Coronary artery (tissue), 2 donors: Measurements from ENCODE around the gene TBC1D1.

Experiments used
- DNase-seq: peaks from one replicate; pipeline ENCODE4 v3.0.0-alpha.2; 2017; ENCODE audit warnings: low spot score
- H3K27ac ChIP-seq, 2 donors: fragments of 200-600 bp; sonication (generic); one replicate each; pipeline ENCODE4 v1.5.1; 2016 to 2019
- H3K4me3 ChIP-seq: fragments of 200-600 bp; sonication (generic); 2 replicates; pipeline ENCODE4 v1.5.1; 2016; ENCODE audit warnings: mild to moderate bottlenecking, moderate library complexity
- CTCF ChIP-seq: fragments of 200-600 bp; sonication (generic); IDR thresholded peaks from one replicate; pipeline ENCODE4 v1.5.1; 2019; ENCODE audit warnings: antibody characterized with exemption

Gene TBC1D1

DNA sequence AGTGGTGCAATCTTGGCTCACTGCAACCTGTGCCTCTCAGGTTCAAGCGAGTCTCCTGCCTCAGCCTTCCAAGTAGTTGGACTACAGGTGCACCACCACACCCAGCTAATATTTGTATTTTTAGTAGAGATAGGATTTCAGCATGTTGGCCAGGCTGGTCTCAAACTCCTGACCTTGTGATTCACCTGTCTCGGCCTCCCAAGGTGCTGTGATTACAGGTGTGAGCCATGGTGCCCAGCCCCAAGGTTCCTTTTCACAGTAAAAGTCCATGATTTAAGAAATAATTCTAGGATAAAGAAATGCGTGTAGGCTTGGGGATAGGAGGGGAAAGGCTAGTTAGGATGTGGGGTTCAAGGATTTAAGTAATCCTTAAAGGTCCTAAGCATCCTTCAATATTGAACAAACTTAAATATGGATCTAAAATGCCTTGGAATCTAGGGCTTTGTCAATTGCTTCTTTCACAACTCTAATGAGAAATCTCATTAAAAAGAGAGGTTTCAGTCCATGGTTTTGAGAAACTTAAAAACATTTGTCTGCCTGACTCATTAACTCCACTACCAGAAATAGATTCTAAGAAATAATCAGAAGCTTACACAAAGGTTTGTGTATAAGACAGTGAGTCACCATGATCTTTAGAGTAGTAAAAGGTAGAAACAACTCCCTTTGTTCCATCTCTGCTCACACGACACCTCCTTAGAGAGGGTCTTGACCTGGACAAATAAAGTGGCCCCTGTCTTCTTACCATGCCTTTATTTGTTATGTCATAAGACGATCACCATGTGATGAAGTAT is 272.5 kb downstream of the TBC1D1 start:
- Histone ChIP-seq H3K27ac (no peak overlapping the region), H3K4me3 (no peak overlapping the region)
- no peak for TF ChIP-seq CTCF
- DNase-seq: no peak

DNA sequence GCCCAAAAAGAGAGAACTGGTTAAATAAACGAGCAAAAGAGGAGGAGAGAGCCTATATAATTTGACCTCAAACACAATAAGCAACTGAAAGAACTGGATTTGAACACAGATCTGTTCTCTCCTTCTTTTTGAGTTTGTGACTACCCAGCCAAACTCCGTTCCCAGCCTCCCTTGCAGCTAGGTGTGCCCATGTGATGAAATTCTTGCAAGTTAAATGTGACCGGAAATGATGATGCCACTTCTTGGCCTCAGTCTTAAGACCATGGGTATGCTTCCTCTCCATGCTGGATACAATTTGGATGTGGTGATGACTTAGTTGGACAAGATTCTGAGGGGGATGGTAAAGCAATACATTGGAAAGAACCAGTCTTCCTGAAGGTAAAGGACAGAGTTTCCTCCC is 273.5 kb downstream of the TBC1D1 start:
- H3K4me3 ChIP-seq: no peak overlapping the region
- DNase-seq: no peak
- no peak overlapping the region for H3K27ac ChIP-seq
- no peak for TF ChIP-seq CTCF

DNA sequence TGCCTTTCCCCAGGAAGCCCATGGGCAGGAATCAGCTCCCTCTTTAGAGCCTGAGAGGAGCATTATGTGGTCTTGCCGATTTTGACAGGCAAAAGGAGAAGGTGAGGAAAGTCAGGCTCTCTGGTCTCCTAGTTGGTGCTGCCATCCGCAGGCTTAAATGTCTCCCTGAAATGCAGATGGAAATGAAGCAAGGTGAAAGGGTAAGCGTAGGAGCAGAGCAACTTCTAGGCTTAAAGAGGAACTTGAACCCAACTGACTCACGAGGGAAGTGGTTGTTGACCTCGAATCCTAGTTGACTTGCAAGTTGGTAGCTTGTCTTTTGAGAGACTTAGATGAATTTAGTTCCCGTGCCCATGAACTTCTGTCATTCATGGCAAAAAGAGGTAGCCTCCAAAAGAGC is 275.2 kb downstream of the TBC1D1 start:
- no peak for DNase-seq
- no peak overlapping the region for H3K4me3 ChIP-seq
- TF ChIP-seq CTCF: no peak
- H3K27ac ChIP-seq: no peak overlapping the region

- no peak overlapping the region for H3K4me3 ChIP-seq
- no peak for TF ChIP-seq CTCF
- no peak for DNase-seq
- no peak overlapping the region for H3K27ac ChIP-seq
Observed at GRCh38 chr4:38166768-38167167, 275.9 kb downstream of the TBC1D1 start.

DNA sequence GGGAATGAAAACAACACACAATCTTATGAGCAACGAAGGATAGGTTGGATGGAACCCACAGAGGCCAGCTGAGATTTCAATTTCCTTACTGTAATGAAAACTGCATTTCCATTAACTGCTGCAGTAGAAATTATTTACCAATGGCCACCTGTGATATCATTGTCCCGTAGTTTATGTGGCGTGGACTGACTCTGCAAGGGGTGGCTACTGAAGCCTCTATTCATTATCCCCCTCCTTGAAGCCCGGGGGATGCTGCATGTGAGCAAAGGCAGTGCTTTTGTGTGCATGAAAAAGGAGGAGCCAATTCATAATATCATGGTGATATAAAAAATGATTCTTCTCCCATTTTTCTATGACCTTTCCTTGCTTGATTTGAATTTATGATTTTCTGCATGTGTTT is 277.1 kb downstream of the TBC1D1 start:
- H3K4me3 ChIP-seq: no peak overlapping the region
- TF ChIP-seq CTCF: no peak
- no peak overlapping the region for H3K27ac ChIP-seq
- DNase-seq: no peak

- no peak overlapping the region for H3K4me3 ChIP-seq
- TF ChIP-seq CTCF: no peak
- H3K27ac ChIP-seq: no peak overlapping the region
- DNase-seq: no peak
Observed at GRCh38 chr4:38169524-38169923, 278.6 kb downstream of the TBC1D1 start.
